Measurements from ENCODE around the gene KHDRBS2. TPM values are rescaled to one million over a fixed set of nuclear protein-coding genes. Genes with fewer than 3 reads are reported as not detected.

KHDRBS2 gene
- total RNA-seq, 1 experiment from 2014 or later, result not detected

DNA sequence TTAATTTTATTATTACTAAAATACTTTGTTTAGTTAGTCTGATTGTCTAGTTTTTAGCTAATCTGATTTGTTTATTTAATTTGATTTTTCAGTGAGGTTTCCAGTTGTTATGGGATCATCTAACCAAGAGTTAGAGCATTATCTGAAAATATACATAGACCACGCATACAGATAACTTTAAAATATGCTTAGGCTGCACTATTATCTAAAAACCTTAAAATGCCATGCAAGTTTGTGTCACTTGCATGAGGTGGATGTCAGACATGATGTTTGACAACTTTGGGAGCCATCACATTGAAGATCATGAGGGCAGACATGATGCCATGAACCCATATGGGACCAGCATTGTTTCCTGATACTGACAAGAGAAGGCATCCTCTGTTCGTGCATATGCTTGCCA, 610.3 kb downstream of the KHDRBS2 start:
- H2AFZ ChIP-seq, result no peak overlapping the region
- no peaks in the 10 kb centered on the region for H4K20me1 ChIP-seq (ENCODE audit: insufficient read depth)
- no peak for TF ChIP-seq EZH2 (IDR thresholded peaks at IDR 0.05; ENCODE audit: low read depth)
- TF ChIP-seq, protein P1, sequence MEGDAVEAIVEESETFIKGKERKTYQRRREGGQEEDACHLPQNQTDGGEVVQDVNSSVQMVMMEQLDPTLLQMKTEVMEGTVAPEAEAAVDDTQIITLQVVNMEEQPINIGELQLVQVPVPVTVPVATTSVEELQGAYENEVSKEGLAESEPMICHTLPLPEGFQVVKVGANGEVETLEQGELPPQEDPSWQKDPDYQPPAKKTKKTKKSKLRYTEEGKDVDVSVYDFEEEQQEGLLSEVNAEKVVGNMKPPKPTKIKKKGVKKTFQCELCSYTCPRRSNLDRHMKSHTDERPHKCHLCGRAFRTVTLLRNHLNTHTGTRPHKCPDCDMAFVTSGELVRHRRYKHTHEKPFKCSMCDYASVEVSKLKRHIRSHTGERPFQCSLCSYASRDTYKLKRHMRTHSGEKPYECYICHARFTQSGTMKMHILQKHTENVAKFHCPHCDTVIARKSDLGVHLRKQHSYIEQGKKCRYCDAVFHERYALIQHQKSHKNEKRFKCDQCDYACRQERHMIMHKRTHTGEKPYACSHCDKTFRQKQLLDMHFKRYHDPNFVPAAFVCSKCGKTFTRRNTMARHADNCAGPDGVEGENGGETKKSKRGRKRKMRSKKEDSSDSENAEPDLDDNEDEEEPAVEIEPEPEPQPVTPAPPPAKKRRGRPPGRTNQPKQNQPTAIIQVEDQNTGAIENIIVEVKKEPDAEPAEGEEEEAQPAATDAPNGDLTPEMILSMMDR (conservative IDR thresholded peaks at IDR 0.05), result no peak
- H3K4me3 ChIP-seq, result no peak overlapping the region
- intact Hi-C loops (cut with micrococcal nuclease; ENCODE audit: unreplicated experiment), result no loop called here
- no TSS peak for BruUV-seq (replicated peaks)
- H3K4me2 ChIP-seq, result no peak overlapping the region
- no peaks in the 10 kb centered on the region for H3F3A ChIP-seq (ENCODE audit: insufficient read depth, low read depth)
- no peak for DNase-seq
- ChIA-PET POLR2A (ENCODE audit: unreplicated experiment) (no interaction called here), CTCF (no interaction called here)
- no peaks in the 10 kb centered on the region for H3K9me2 ChIP-seq (ENCODE audit: insufficient read depth)
- no peaks in the 10 kb centered on the region for H3K27me3 ChIP-seq (ENCODE audit: insufficient read depth, low read depth)
- no peaks in the 10 kb centered on the region for H3K36me3 ChIP-seq (ENCODE audit: low read depth)
- H3K27ac ChIP-seq, result no peak overlapping the region
- no peaks in the 10 kb centered on the region for H3K79me2 ChIP-seq (ENCODE audit: low read depth)
- no peaks in the 10 kb centered on the region for H3K9me3 ChIP-seq (ENCODE audit: insufficient read depth, low read depth)
- H3K4me1 ChIP-seq (replicated peaks; ENCODE audit: insufficient read depth), result no peaks in the 10 kb centered on the region

DNA sequence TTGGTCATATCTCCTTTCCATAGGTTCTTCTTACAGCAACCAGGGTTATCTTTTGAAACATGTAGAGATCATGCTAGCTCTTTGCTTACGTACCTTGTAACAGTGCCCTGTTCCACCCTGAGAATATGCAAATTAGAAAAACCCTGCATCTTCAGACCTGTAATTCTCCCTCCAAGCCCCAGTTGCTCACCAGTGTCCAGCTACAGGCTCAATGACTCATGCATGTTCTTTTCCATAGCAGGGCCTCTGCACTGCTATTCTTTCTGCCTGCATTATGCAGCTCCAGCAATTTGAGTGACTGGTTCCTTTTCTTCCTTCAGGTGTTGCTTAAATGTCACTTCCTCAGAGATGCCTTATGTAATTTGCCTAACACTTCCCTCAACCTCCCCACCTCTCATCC, 636.2 kb downstream of the KHDRBS2 start:
- Histone ChIP-seq H3K4me3 (no peak overlapping the region), H3K4me2 (no peak overlapping the region), H3K36me3 (ENCODE audit: low read depth) (no peaks in the 10 kb centered on the region), H3K27ac (no peak overlapping the region), H4K20me1 (ENCODE audit: insufficient read depth) (no peaks in the 10 kb centered on the region), H2AFZ (no peak overlapping the region), H3K9me2 (ENCODE audit: insufficient read depth) (no peaks in the 10 kb centered on the region), H3F3A (ENCODE audit: insufficient read depth, low read depth) (no peaks in the 10 kb centered on the region), H3K9me3 (ENCODE audit: insufficient read depth, low read depth) (no peaks in the 10 kb centered on the region), H3K4me1 (replicated peaks; ENCODE audit: insufficient read depth) (no peaks in the 10 kb centered on the region), H3K79me2 (ENCODE audit: low read depth) (no peaks in the 10 kb centered on the region), H3K27me3 (ENCODE audit: insufficient read depth, low read depth) (no peaks in the 10 kb centered on the region)
- ChIA-PET POLR2A (ENCODE audit: unreplicated experiment) (no interaction called here), CTCF (no interaction called here)
- BruUV-seq (replicated peaks), result no TSS peak
- TF ChIP-seq EZH2 (IDR thresholded peaks at IDR 0.05; ENCODE audit: low read depth), result no peak
- TF ChIP-seq, protein P1 (conservative IDR thresholded peaks at IDR 0.05), result no peak
- DNase-seq, result no peak
- intact Hi-C loops (cut with micrococcal nuclease; ENCODE audit: unreplicated experiment), result no loop called here

DNA sequence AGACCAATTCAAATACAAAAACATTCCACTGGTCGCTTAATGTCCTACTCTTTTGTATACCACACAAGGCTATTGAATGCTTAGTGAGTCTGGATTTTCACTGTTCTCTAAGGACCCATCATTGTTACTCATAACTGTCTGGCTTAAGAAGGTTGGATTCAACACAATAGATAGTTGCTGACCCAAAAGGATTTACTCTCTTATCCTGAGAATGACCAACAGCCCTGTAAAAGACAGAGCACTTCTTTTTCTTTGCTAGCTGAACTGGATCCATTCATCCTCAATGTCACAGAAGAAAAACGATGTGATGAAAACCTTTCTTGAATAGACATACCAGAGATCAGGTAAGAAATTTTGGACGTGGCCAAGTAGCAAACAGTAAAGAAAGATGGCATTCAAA, 645.6 kb downstream of the KHDRBS2 start:
- POLR2A ChIA-PET (ENCODE audit: unreplicated experiment), result no interaction called here
- intact Hi-C loops (cut with micrococcal nuclease; ENCODE audit: unreplicated experiment), result no loop called here
- Histone ChIP-seq H3K4me3 (no peak overlapping the region), H3K27me3 (ENCODE audit: insufficient read depth, low read depth) (no peaks in the 10 kb centered on the region), H3K4me2 (no peak overlapping the region), H3K9me3 (ENCODE audit: insufficient read depth, low read depth) (no peaks in the 10 kb centered on the region), H3F3A (ENCODE audit: insufficient read depth, low read depth) (no peaks in the 10 kb centered on the region), H3K9me2 (ENCODE audit: insufficient read depth) (no peaks in the 10 kb centered on the region), H3K36me3 (ENCODE audit: low read depth) (no peaks in the 10 kb centered on the region), H4K20me1 (ENCODE audit: insufficient read depth) (no peaks in the 10 kb centered on the region), H3K4me1 (replicated peaks; ENCODE audit: insufficient read depth) (no peaks in the 10 kb centered on the region), H3K27ac (no peak overlapping the region), H3K79me2 (ENCODE audit: low read depth) (no peaks in the 10 kb centered on the region), H2AFZ (no peak overlapping the region)
- CTCF ChIA-PET, result no interaction called here
- no peak for DNase-seq
- no TSS peak for BruUV-seq (replicated peaks)
- TF ChIP-seq, protein P1 (conservative IDR thresholded peaks at IDR 0.05), result no peak
- TF ChIP-seq EZH2 (IDR thresholded peaks at IDR 0.05; ENCODE audit: low read depth), result no peak

All from PC-9 (cell line).